Measurements from ENCODE around the gene AP5M1.
A peak's percentile ranks its signal among the peaks of the same experiment; 100 is the strongest.
"Not testable (repeated sequence)": the region's sequence is repeated elsewhere in the genome, so short reads cannot be mapped to it uniquely, and the experiment has no call there.

The AP5M1 gene

GRCh38 chr14:57291692-57292647 is 23.2 kb downstream of the AP5M1 start:
- DNase-seq: no peak

GRCh38 chr14:57293866-57294837 is 25.4 kb downstream of the AP5M1 start:
- no peak for DNase-seq

- no peak for DNase-seq
Observed at GRCh38 chr14:57295239-57295638, 26.5 kb downstream of the AP5M1 start.

- DNase-seq: no peak
Observed at GRCh38 chr14:57297852-57298251, 29.1 kb downstream of the AP5M1 start.

- DNase-seq: no peak
Observed at GRCh38 chr14:57299511-57299910, 30.7 kb downstream of the AP5M1 start.

- DNase-seq: no peak
Observed at GRCh38 chr14:57302883-57303282, 34.1 kb downstream of the AP5M1 start.

GRCh38 chr14:57314396-57315089 is 45.8 kb downstream of the AP5M1 start:
- no peak for DNase-seq

- peak; percentile 70 for DNase-seq
Observed at GRCh38 chr14:57317248-57317833, 48.6 kb downstream of the AP5M1 start.

GRCh38 chr14:57319636-57320192 is 50.9 kb downstream of the AP5M1 start:
- DNase-seq: no peak

GRCh38 chr14:57323721-57324120 is 55.0 kb downstream of the AP5M1 start:
- DNase-seq: no peak

GRCh38 chr14:57326253-57326652 is 57.5 kb downstream of the AP5M1 start:
- no peak for DNase-seq

GRCh38 chr14:57329833-57330232 is 61.1 kb downstream of the AP5M1 start:
- no peak for DNase-seq

- not testable (repeated sequence) for DNase-seq
Observed at GRCh38 chr14:57332475-57332874, 63.7 kb downstream of the AP5M1 start.

- DNase-seq: not testable (repeated sequence)
Observed at GRCh38 chr14:57333726-57334125, 65.0 kb downstream of the AP5M1 start.

- not testable (repeated sequence) for DNase-seq
Observed at GRCh38 chr14:57343545-57344297, 75.0 kb downstream of the AP5M1 start.

- no peak for DNase-seq
Observed at GRCh38 chr14:57345106-57345505, 76.3 kb downstream of the AP5M1 start.

GRCh38 chr14:57346741-57347140 is 78.0 kb downstream of the AP5M1 start:
- DNase-seq: no peak

Measured in amniotic stem cell (primary cell).